HG02610 (cell line): Measurements from ENCODE around the gene DSPP.
"Not testable (repeated sequence)": the region's sequence is repeated elsewhere in the genome, so short reads cannot be mapped to it uniquely, and the experiment has no call there.

Experiments
- ATAC-seq: cut with Tn5 transposase; IDR thresholded peaks from one replicate; pipeline ENCODE4 v1.9.1; 2021; ENCODE audit warnings: mild to moderate bottlenecking, moderate library complexity; ENCODE audit not compliant: unreplicated experiment

Gene DSPP

GRCh38 chr4:87608229-87608628, at the start of gene DSPP:
Gene DSPP (plus strand): TSS chr4:87608529. CDS start chr4:87610909, 2,380 bp downstream.
- no peak for ATAC-seq

- peak; percentile 85 for ATAC-seq
These were observed 49.1 kb upstream of the DSPP start for GRCh38 chr4:87559090-87559837.

DNA sequence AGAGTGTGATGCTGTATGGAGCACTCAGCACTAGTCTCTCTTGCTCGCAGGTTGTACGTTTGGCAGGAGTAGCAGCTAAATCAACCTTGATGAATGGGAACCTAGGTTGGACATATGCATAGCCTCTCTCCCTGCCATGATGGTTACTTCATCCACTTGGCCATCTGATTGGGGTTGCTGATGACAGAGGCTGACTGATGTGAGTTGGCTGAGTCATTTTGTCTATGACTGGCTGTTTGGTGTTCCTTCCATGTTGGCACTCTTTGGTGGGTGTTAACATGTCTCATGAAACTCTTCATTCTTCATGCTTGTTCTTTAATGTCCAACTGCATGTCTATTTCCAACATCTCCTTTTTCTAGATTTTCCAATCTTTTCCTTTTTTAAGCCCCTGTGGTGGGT, 47.5 kb upstream of the DSPP start:
- ATAC-seq, result no peak

DNA sequence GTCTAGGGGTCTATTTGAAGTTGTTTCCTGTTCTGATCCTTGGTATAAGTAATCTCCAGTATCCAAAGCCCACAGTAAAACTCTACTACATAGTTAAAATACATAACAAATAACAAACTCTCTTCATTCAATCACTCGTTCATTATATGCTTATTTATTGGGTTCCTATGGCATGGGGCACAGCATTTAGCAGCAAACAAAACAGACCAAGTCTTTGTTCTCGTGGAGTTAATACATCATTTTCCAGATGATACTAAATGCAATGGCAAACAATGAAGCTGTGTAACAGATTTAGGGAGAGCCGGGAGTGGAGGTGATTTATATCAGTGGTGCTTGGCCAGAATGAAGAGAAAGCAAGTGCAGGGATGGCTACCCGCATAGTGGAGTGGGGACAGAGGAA, 42.6 kb upstream of the DSPP start:
- no peak for ATAC-seq

GRCh38 chr4:87566276-87566675, 42.1 kb upstream of the DSPP start:
- no peak for ATAC-seq

GRCh38 chr4:87567191-87567590, 41.1 kb upstream of the DSPP start:
- no peak for ATAC-seq

- ATAC-seq, result no peak
These were observed 38.0 kb upstream of the DSPP start for GRCh38 chr4:87570290-87570805.

GRCh38 chr4:87574376-87574775, 34.0 kb upstream of the DSPP start:
- ATAC-seq, result not testable (repeated sequence)

DNA sequence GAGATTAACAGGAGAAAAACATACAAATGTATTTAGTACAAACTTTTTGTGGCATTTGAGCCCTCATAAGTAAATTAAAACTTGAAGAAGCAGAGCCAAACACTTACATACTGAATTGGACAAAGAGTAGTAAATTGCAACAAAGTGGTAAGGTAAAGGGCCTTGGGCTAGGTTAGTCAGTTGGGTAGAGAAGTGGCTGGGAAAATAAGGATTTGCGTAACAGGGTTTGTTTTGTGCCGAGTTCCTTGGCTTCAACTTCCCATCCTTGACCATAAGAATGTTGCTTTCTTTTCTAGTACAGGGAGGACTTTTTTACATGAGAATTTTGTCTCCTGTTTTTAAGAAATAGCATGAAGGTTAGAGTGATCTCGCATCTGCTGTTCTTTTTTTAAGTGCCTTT, 33.3 kb upstream of the DSPP start:
- ATAC-seq, result no peak

GRCh38 chr4:87575408-87575807, 32.9 kb upstream of the DSPP start:
- ATAC-seq, result no peak

GRCh38 chr4:87575983-87576382, 32.3 kb upstream of the DSPP start:
- no peak for ATAC-seq

- no peak for ATAC-seq
These were observed 28.9 kb upstream of the DSPP start for GRCh38 chr4:87579478-87579877.

DNA sequence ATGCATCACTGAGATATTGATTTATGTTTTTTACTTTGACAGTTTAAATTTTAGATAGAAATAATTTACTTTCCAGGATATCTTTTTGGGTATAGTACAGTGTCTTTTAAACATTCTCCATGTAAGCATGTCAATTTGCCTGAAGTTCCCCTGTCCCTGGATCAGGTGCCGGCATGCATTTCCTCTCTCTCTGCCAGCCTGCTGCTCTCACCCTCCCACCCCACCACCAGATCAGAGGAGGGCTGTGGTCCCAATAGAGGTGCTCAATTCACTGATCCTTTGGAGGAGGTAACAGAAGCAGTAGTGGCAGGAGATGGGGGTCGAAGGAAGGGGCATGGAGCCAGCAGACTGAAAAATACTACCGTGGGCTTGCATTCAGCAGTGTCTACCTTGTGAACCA, 28.3 kb upstream of the DSPP start:
- ATAC-seq, result no peak

DNA sequence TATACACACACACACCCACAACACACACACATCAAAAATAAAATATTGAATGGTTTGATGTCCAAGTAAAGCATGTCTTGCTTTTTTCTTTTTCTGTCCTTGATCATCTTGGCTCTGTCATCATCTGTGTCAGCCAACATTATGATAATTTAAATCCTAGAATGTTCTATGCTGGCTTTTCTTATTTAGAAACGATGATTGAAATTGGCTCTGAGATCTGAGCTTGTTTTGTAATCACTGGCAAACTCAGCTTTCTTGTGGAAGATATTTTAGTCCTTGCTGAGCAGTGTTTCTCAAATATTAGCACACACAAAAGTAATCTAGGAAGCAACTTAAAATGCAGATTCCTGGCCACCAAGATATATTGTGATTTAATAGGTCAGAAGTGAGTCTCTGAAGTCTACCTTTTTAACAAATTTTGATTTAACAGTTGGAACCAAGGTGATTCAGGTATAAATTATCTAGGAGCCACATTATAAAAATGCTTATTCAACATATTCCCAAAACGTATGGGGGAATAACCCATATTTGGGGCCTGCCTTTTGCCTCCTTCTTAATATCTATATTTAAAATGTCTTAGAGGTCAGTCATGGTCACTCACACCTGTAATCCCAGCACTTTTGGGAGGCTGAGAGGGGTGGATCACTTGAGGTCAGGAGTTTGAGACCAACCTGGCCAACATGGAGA, 24.0 kb upstream of the DSPP start:
- ATAC-seq, result no peak

DNA sequence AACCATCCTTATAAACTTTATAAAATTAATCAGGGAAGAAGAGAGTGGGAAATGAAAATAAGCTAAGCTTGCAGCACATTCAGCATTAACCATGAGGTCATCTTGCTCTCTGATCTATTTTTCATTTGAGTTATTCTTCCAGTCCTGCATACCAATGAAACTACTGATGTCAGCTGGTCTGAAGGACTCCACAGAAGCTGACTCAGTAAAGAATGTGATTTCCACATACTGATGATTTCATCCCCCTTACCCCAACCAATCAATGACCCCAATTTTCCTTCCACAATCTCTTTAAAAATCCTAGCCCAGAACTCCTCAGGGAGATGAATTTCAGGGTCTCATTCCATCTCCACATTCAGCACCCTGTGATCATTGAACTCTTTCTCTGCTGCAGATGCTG, 18.8 kb upstream of the DSPP start:
- ATAC-seq, result no peak

GRCh38 chr4:87592124-87592523, 16.2 kb upstream of the DSPP start:
- ATAC-seq, result no peak

DNA sequence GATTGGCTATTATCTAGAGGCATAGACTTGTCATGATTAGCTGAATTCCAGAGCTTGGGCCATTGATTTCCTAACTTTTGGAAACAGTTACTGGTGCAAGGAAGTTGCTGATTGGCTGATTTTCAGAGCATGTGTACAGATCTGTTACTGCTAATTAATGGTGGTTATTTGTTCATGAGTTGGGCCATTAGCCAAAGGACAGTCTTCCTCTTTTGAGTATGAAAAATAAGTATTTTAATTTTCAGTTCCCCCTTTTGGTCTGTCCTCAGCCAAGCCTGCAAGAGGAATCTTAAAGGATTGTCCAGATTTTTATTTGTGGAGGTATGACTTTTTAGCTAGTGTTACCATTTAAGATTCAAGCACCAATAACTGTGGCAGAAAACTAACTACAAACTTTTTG, 7.0 kb upstream of the DSPP start:
- no peak for ATAC-seq

DNA sequence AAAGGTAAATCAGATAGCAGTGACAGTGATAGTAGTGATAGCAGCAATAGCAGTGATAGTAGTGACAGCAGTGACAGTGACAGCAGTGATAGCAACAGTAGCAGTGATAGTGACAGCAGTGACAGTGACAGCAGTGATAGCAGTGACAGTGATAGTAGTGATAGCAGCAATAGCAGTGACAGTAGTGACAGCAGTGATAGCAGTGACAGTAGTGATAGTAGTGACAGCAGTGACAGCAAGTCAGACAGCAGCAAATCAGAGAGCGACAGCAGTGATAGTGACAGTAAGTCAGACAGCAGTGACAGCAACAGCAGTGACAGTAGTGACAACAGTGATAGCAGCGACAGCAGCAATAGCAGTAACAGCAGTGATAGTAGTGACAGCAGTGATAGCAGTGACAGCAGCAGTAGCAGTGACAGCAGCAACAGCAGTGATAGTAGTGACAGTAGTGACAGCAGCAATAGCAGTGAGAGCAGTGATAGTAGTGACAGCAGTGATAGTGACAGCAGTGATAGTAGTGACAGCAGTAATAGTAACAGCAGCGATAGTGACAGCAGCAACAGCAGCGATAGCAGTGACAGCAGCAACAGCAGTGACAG, 6.1 kb downstream of the DSPP start:
- no peak for ATAC-seq

DNA sequence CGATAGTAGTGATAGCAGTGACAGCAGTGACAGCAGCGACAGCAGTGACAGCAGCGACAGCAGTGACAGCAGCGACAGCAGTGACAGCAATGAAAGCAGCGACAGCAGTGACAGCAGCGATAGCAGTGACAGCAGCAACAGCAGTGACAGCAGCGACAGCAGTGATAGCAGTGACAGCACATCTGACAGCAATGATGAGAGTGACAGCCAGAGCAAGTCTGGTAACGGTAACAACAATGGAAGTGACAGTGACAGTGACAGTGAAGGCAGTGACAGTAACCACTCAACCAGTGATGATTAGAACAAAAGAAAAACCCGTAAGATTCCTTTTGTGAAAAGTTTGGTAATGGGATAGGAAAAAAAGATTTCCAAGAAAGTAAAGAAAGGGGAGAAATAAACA, 7.9 kb downstream of the DSPP start:
- ATAC-seq, result no peak

DNA sequence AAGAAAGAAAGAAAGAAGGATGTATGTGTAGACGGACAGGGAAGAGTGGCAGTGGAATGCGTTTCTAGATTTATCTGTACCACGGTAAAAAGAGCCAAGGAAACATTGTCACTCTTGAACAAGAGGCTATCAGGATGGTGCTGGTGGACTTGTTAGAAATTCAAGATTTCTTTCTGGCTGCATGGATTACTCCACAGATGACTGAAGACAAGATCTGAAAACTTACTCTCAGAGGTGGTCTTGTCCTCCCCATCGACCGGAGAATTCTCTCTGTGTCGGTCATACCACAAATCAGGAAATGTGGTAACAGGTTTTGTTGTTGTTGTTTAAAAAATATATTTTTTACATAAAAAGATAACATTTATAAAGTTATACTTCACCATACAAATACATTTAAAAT, 11.8 kb downstream of the DSPP start:
- ATAC-seq, result no peak

DNA sequence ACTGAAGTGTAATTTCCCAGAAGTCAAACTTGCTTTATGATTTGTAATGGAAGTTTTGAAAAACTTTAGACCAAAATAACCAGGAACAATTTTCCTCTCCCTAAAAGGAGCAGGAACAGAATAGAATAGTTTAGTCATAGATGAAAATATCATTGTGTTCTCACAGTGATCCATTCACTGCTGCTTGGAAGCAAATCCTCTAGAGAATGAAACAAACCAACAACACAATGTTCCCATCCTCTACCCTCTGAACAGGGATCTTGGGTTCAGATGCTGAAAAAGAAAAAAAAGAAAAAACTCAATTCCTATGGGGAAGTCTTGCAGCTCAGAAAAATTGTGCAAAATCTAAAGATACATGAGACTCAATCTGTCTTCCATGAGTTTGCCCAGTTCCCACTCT, 12.2 kb downstream of the DSPP start:
- ATAC-seq, result no peak

DNA sequence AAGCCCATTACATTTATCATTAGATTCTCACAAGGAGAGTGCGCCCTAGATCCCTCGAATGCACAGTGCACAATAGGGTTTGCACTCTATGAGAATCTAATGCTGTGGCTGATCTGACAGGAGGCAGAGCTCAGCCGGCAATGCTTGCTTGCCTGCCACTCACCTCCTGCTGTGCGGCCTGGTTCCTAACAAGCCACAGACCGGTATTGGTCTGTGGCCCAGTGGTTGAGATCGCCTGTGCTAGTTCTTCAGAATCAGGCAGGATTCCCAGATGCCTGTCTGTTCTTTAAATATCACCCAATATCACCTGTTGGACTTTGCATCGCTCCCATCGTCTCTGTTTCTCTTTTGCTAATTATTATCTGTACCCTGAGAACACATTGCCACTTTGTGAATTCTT, 14.0 kb downstream of the DSPP start:
- no peak for ATAC-seq
